HEK293T (cell line): ENCODE results near the gene PCAT6.

Source experiments
- BHLHE40 ChIP-seq: fragments of 450-650 bp; IDR thresholded peaks from 2 replicates; pipeline ENCODE4 v1.6.1; 2016; ENCODE audit warnings: mild to moderate bottlenecking, moderate library complexity, borderline replicate concordance
- FOXK2 ChIP-seq: fragments of 450-650 bp; IDR thresholded peaks from 2 replicates; pipeline ENCODE4 v1.6.1; 2016; ENCODE audit warnings: mild to moderate bottlenecking
- HDGF ChIP-seq: fragments of 450-650 bp; IDR thresholded peaks from 2 replicates; pipeline ENCODE4 v1.6.1; 2017; ENCODE audit warnings: antibody characterized with exemption, borderline replicate concordance

GRCh38 chr1:202811296-202812175, 782 bp downstream of the PCAT6 start:
- TF ChIP-seq HDGF: no peak
- TF ChIP-seq FOXK2: no peak
- TF ChIP-seq BHLHE40: no peak
